ENCODE data around the gene RFX3.

The RFX3 gene

DNA sequence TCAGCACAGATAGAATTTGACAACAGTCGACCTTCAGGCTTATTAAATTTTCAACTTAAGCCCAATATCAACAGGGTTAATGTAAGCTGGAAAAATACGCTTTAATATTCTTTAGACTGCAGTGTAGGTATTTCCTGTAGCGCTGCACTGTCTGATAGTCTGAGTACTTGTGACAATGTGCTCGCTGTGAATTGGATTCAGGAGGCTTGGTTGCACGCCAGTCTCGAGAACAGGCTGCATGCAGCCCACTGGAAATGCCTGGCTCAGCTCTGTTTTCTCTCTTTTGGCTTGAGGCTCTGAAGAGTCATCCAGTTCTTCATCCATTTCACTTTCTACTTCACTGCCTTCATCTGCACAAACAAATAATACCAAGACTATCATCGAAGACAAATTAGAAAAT is 300.9 kb downstream of the RFX3 start:
- no peaks in the 10 kb centered on the region for H3K4me1 ChIP-seq (ENCODE audit: control insufficient read depth, insufficient read depth, low read length)
- H3K27me3 ChIP-seq (ENCODE audit: control insufficient read depth, insufficient read depth, low read length): no peaks in the 10 kb centered on the region
- H3K9ac ChIP-seq (ENCODE audit: low read length): no peak overlapping the region
- H3K4me3 ChIP-seq (ENCODE audit: low read depth, low read length): no peak overlapping the region
- H3K27ac ChIP-seq (ENCODE audit: low read depth, low read length): no peak overlapping the region
- H3K36me3 ChIP-seq (ENCODE audit: control insufficient read depth, insufficient read depth, low read length): no peaks in the 10 kb centered on the region
- no peaks in the 10 kb centered on the region for H3K9me3 ChIP-seq (ENCODE audit: control insufficient read depth, insufficient read depth, low read depth, low read length)

GRCh38 chr9:3215658-3216057 is 310.1 kb downstream of the RFX3 start:
- Histone ChIP-seq H3K27ac (ENCODE audit: low read depth, low read length) (no peak overlapping the region), H3K4me3 (ENCODE audit: low read depth, low read length) (no peak overlapping the region), H3K27me3 (ENCODE audit: control insufficient read depth, insufficient read depth, low read length) (no peaks in the 10 kb centered on the region), H3K4me1 (ENCODE audit: control insufficient read depth, insufficient read depth, low read length) (peaks cover 6% of the 10 kb centered on the region; the same call in 1 of the 2 replicates), H3K36me3 (ENCODE audit: control insufficient read depth, insufficient read depth, low read length) (no peaks in the 10 kb centered on the region), H3K9ac (ENCODE audit: low read length) (no peak overlapping the region), H3K9me3 (ENCODE audit: control insufficient read depth, insufficient read depth, low read depth, low read length) (no peaks in the 10 kb centered on the region)

DNA sequence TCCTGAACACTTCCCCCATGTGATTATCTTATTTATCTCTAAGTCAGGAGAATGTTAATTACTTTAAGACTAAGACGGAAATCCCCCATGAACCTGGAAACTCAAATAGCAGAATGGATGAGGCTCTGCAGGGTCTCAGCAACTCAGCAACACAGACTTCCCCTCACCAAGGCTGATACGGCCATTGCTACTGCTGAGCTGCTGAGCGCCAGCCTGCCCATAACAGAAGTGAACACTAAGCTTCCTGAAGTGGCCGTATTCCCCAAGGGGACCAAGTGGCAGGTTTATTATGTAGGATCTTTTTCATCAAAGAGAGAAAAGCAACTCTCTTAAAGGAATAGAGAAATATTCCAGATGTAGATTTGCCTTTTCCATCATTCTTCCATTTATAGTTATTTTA is 311.1 kb downstream of the RFX3 start:
- Histone ChIP-seq H3K4me1 (ENCODE audit: control insufficient read depth, insufficient read depth, low read length) (peaks cover 6% of the 10 kb centered on the region; the same call in 1 of the 2 replicates), H3K27ac (ENCODE audit: low read depth, low read length) (no peak overlapping the region), H3K4me3 (ENCODE audit: low read depth, low read length) (no peak overlapping the region), H3K36me3 (ENCODE audit: control insufficient read depth, insufficient read depth, low read length) (no peaks in the 10 kb centered on the region), H3K9ac (ENCODE audit: low read length) (no peak overlapping the region), H3K27me3 (ENCODE audit: control insufficient read depth, insufficient read depth, low read length) (no peaks in the 10 kb centered on the region), H3K9me3 (ENCODE audit: control insufficient read depth, insufficient read depth, low read depth, low read length) (no peaks in the 10 kb centered on the region)

DNA sequence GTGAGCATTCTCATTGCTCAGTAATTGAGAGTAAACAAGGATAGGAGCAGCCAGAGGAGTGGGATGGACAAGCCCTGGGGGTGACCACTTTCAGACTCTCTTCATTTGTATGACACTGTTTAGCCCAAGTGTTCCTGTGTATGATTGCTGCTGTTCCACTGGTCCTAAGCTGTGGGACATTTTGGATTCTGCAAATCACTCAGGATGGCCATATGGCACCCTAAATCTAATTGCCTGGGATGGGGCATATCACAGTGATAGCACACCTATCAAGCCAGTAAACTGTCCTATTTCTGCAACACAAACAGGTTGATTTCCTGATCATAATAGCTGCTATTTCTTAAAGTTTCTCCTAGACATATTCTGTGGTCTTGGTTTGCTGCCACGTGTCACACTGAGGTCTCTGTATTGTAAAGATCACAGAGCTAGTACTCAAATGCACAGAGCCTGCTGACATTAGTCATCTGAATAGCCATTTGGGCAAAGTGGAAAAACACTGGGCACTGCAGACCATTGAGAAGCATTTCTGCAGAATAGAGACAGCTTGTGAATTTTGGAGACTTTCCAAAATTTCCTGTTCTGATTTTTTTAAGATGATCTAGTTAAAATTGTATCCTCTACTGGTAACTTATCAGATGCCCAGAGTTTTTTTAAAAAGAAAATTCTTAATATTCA is 320.2 kb downstream of the RFX3 start:
- Histone ChIP-seq H3K36me3 (ENCODE audit: control insufficient read depth, insufficient read depth, low read length) (no peaks in the 10 kb centered on the region), H3K9ac (ENCODE audit: low read length) (no peak overlapping the region), H3K4me3 (ENCODE audit: low read depth, low read length) (no peak overlapping the region), H3K4me1 (ENCODE audit: control insufficient read depth, insufficient read depth, low read length) (no peaks in the 10 kb centered on the region), H3K9me3 (ENCODE audit: control insufficient read depth, insufficient read depth, low read depth, low read length) (no peaks in the 10 kb centered on the region), H3K27me3 (ENCODE audit: control insufficient read depth, insufficient read depth, low read length) (no peaks in the 10 kb centered on the region), H3K27ac (ENCODE audit: low read depth, low read length) (no peak overlapping the region)

GRCh38 chr9:3200331-3200774 is 325.4 kb downstream of the RFX3 start:
- no peaks in the 10 kb centered on the region for H3K9me3 ChIP-seq (ENCODE audit: control insufficient read depth, insufficient read depth, low read depth, low read length)

DNA sequence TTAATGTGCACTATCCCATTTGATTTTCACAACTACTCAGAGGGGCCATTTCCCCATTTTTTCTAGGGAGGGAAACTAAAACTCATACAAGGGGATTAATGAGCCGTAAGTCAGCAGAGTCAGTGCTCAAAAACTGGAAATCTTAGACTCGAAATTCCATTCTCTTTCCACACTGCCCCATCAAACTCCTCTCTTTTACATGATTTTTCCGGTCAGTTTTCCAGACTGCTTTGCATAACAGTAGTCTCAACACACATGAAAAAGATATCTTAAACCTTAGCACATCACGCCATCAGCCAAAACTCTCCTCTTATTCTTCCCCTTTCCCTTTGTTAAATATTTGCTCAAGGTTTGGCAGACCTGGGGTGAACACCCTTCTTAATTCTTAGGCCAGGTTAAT is 332.0 kb downstream of the RFX3 start:
- Histone ChIP-seq H3K27me3 (ENCODE audit: control insufficient read depth, insufficient read depth, low read length) (no peaks in the 10 kb centered on the region), H3K9me3 (ENCODE audit: control insufficient read depth, insufficient read depth, low read depth, low read length) (no peaks in the 10 kb centered on the region), H3K27ac (ENCODE audit: low read depth, low read length) (no peak overlapping the region), H3K36me3 (ENCODE audit: control insufficient read depth, insufficient read depth, low read length) (no peaks in the 10 kb centered on the region), H3K4me3 (ENCODE audit: low read depth, low read length) (no peak overlapping the region), H3K4me1 (ENCODE audit: control insufficient read depth, insufficient read depth, low read length) (no peaks in the 10 kb centered on the region; the same call in 1 of the 2 replicates), H3K9ac (ENCODE audit: low read length) (no peak overlapping the region)

More at GRCh38 chr9:3200331-3200774, 325.4 kb downstream of the RFX3 start:
- H3K4me3 ChIP-seq (ENCODE audit: low read depth, low read length): no peak overlapping the region
- no peaks in the 10 kb centered on the region for H3K4me1 ChIP-seq (ENCODE audit: control insufficient read depth, insufficient read depth, low read length)
- H3K9ac ChIP-seq (ENCODE audit: low read length): no peak overlapping the region
- no peak overlapping the region for H3K27ac ChIP-seq (ENCODE audit: low read depth, low read length)
- H3K27me3 ChIP-seq (ENCODE audit: control insufficient read depth, insufficient read depth, low read length): no peaks in the 10 kb centered on the region
- H3K36me3 ChIP-seq (ENCODE audit: control insufficient read depth, insufficient read depth, low read length): no peaks in the 10 kb centered on the region

DNA sequence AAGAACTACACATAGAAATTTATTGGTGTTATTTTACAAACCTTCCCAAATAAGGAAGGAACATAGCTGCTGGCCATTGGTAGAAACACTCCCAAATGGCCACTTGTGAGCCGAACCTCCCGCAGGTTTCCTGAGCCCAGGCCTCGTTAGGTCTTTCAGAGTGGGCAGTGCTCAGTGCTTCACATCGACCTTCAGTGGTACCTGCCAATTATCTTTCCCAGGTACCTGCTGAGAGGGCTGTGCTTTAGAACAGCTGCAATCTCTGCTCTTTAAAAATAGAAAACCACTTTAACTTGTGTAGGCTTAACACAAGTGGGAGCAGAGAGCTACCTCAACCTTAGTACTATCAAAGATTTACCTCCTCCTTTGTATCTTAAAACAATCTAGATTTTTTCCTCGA is 334.1 kb downstream of the RFX3 start:
- no peaks in the 10 kb centered on the region for H3K9me3 ChIP-seq (ENCODE audit: control insufficient read depth, insufficient read depth, low read depth, low read length)
- no peak overlapping the region for H3K9ac ChIP-seq (ENCODE audit: low read length)
- no peaks in the 10 kb centered on the region for H3K27me3 ChIP-seq (ENCODE audit: control insufficient read depth, insufficient read depth, low read length)
- no peaks in the 10 kb centered on the region; the same call in 1 of the 2 replicates for H3K4me1 ChIP-seq (ENCODE audit: control insufficient read depth, insufficient read depth, low read length)
- H3K27ac ChIP-seq (ENCODE audit: low read depth, low read length): no peak overlapping the region
- no peak overlapping the region for H3K4me3 ChIP-seq (ENCODE audit: low read depth, low read length)
- no peaks in the 10 kb centered on the region for H3K36me3 ChIP-seq (ENCODE audit: control insufficient read depth, insufficient read depth, low read length)

GRCh38 chr9:3189113-3189861 is 336.5 kb downstream of the RFX3 start:
- H3K36me3 ChIP-seq (ENCODE audit: control insufficient read depth, insufficient read depth, low read length): no peaks in the 10 kb centered on the region
- H3K9ac ChIP-seq (ENCODE audit: low read length): no peak overlapping the region
- no peaks in the 10 kb centered on the region for H3K9me3 ChIP-seq (ENCODE audit: control insufficient read depth, insufficient read depth, low read depth, low read length)
- no peak overlapping the region for H3K4me3 ChIP-seq (ENCODE audit: low read depth, low read length)
- H3K27ac ChIP-seq (ENCODE audit: low read depth, low read length): no peak overlapping the region
- no peaks in the 10 kb centered on the region for H3K27me3 ChIP-seq (ENCODE audit: control insufficient read depth, insufficient read depth, low read length)
- no peaks in the 10 kb centered on the region; the same call in 1 of the 2 replicates for H3K4me1 ChIP-seq (ENCODE audit: control insufficient read depth, insufficient read depth, low read length)

DNA sequence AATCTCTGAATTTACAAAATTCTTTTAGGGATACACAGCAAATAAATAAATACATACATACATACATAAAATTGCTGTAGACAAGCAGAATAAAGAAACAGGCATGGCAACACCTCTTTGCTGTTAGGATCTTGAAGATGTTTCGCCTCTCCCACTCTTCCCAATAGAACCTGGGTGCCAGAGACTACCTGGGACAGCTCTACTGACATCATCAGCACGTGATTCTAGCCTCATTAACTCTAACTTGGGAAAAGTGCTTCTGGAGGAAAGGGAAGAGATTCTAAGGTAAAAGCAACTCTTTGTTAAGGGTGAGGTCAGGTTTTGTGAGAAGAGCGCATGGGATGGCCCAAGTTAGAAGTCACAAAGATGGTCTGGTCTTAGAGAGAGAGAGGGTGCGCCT is 339.1 kb downstream of the RFX3 start:
- H3K9me3 ChIP-seq (ENCODE audit: control insufficient read depth, insufficient read depth, low read depth, low read length): no peaks in the 10 kb centered on the region
- H3K9ac ChIP-seq (ENCODE audit: low read length): no peak overlapping the region
- no peaks in the 10 kb centered on the region for H3K36me3 ChIP-seq (ENCODE audit: control insufficient read depth, insufficient read depth, low read length)
- H3K27me3 ChIP-seq (ENCODE audit: control insufficient read depth, insufficient read depth, low read length): peaks cover 22% of the 10 kb centered on the region
- H3K4me1 ChIP-seq (ENCODE audit: control insufficient read depth, insufficient read depth, low read length): no peaks in the 10 kb centered on the region; the same call in 1 of the 2 replicates
- H3K27ac ChIP-seq (ENCODE audit: low read depth, low read length): no peak overlapping the region
- H3K4me3 ChIP-seq (ENCODE audit: low read depth, low read length): no peak overlapping the region

GRCh38 chr9:3181049-3181953 is 344.5 kb downstream of the RFX3 start:
- Histone ChIP-seq H3K4me1 (ENCODE audit: control insufficient read depth, insufficient read depth, low read length) (no peaks in the 10 kb centered on the region), H3K9me3 (ENCODE audit: control insufficient read depth, insufficient read depth, low read depth, low read length) (no peaks in the 10 kb centered on the region), H3K4me3 (ENCODE audit: low read depth, low read length) (peak overlapping the region; percentile 82), H3K36me3 (ENCODE audit: control insufficient read depth, insufficient read depth, low read length) (no peaks in the 10 kb centered on the region), H3K27ac (ENCODE audit: low read depth, low read length) (no peak overlapping the region), H3K27me3 (ENCODE audit: control insufficient read depth, insufficient read depth, low read length) (peaks cover 49% of the 10 kb centered on the region), H3K9ac (ENCODE audit: low read length) (peak overlapping the region; percentile 17)
